ENCODE results near the gene TBC1D8.

Gene TBC1D8

DNA sequence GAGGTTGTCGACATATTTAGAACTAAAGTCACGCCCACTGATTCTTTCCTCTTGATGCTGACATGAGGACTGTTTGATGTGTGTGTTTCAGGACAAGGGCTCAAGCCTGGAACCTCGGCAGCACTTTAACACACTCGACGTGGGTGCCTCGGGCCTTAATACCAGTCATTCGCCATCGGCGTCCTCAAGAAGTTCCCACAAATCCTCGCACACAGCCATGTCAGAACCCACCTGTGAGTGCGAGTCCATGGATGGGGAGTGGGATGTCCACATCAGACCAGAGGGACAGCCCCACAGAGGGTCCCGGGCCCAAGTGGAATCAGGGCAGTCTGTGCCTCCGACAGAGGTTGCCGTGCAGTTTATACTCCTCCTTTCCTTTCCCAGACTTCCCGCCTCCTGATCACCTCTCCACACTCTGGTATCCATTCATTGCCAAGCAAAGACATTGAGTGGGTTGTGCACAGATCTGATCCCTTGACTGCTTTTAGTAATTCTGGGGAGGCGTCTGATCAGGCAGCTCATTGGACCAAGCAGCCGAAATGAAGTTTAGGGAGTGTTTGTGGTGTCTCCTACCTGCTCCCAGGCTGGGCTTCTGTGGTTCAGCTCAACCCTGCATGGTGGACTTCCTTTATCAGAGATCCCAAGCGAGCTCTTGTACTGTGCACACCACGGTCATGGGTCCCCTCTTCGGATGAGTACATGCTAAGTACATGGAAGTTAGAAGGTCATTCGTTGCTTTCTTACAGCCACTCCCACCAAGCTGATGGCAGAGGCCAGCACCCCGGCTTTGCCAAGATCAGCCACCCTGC lies 176.3 kb downstream of the TBC1D8 start:
- Histone ChIP-seq H3K27me3 (ENCODE audit: control insufficient read depth, insufficient read depth, low read length) (no peaks in the 10 kb centered on the region), H3K36me3 (ENCODE audit: control insufficient read depth, insufficient read depth, low read length) (no peaks in the 10 kb centered on the region), H3K27ac (ENCODE audit: low read depth, low read length) (no peak overlapping the region), H3K9ac (ENCODE audit: low read length) (no peak overlapping the region), H3K9me3 (ENCODE audit: control insufficient read depth, insufficient read depth, low read depth, low read length) (no peaks in the 10 kb centered on the region), H3K4me3 (ENCODE audit: low read depth, low read length) (no peak overlapping the region), H3K4me1 (ENCODE audit: control insufficient read depth, insufficient read depth, low read length) (no peaks in the 10 kb centered on the region; the same call in 1 of the 2 replicates)

DNA sequence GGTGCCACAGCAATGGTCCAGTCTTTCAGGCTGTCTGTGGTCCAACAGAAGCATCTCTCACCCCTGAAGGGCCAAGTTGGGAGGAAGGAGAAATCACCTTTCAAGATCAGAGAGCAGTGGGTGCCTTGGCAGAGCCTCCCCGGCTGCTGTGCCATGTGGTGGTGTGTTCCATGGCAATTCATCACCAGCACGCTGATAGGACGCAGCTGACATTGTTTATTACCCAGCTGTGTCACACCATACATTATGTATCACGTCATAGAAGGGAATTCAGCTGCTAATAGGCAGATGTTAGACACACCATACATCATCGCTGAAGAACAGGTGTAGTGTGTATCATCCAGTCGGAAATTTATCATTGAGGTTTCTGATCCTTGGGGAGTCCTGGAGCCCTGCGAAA lies 178.7 kb downstream of the TBC1D8 start:
- Histone ChIP-seq H3K4me1 (ENCODE audit: control insufficient read depth, insufficient read depth, low read length) (no peaks in the 10 kb centered on the region; the same call in 1 of the 2 replicates), H3K9me3 (ENCODE audit: control insufficient read depth, insufficient read depth, low read depth, low read length) (no peaks in the 10 kb centered on the region), H3K4me3 (ENCODE audit: low read depth, low read length) (no peak overlapping the region), H3K27me3 (ENCODE audit: control insufficient read depth, insufficient read depth, low read length) (no peaks in the 10 kb centered on the region), H3K36me3 (ENCODE audit: control insufficient read depth, insufficient read depth, low read length) (no peaks in the 10 kb centered on the region), H3K27ac (ENCODE audit: low read depth, low read length) (no peak overlapping the region), H3K9ac (ENCODE audit: low read length) (no peak overlapping the region)

DNA sequence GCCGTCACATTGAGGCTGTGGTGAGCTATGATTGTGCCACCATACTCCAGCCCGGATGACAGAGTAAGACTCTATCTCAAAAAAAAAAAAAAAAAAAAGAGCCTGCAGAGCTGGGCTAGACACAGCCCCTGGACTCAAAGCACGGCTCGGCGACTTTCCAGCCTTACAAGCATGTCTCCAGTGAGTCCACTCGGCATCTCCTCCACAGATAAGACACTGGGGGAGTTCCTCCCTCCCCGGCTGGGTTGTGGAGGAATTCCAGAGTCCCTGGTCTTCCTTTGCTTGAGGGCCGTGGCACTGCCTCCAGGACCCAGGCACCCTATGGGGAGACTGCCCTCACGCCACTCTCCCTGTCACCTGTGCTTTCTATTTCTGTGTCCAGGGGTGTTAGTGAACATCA lies 180.0 kb downstream of the TBC1D8 start:
- no peak overlapping the region for H3K4me3 ChIP-seq (ENCODE audit: low read depth, low read length)
- no peak overlapping the region for H3K27ac ChIP-seq (ENCODE audit: low read depth, low read length)
- H3K9me3 ChIP-seq (ENCODE audit: control insufficient read depth, insufficient read depth, low read depth, low read length), result no peaks in the 10 kb centered on the region
- no peaks in the 10 kb centered on the region for H3K27me3 ChIP-seq (ENCODE audit: control insufficient read depth, insufficient read depth, low read length)
- H3K4me1 ChIP-seq (ENCODE audit: control insufficient read depth, insufficient read depth, low read length), result no peaks in the 10 kb centered on the region
- no peaks in the 10 kb centered on the region for H3K36me3 ChIP-seq (ENCODE audit: control insufficient read depth, insufficient read depth, low read length)
- no peak overlapping the region for H3K9ac ChIP-seq (ENCODE audit: low read length)

DNA sequence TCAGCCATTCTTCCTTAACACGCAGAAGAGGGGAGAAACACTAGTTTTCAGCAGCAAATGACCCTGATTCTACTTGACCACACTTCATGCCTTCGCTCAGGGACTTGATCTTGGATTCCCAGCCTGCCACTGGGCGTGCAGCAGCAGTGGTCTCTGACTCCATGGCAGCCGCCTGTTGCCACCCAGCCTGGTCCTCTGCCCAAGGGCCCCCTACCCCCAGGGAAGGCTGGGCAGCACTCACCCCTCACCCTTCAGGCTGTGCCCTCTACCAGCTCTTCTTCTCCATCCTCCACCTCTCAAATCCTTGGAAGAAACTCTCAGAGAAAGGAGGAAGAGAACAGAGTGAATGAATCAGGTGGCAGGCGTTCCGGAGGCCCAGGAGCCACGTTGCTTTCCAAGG lies 181.2 kb downstream of the TBC1D8 start:
- Histone ChIP-seq H3K4me1 (ENCODE audit: control insufficient read depth, insufficient read depth, low read length) (no peaks in the 10 kb centered on the region), H3K9ac (ENCODE audit: low read length) (no peak overlapping the region), H3K27me3 (ENCODE audit: control insufficient read depth, insufficient read depth, low read length) (no peaks in the 10 kb centered on the region), H3K9me3 (ENCODE audit: control insufficient read depth, insufficient read depth, low read depth, low read length) (no peaks in the 10 kb centered on the region), H3K4me3 (ENCODE audit: low read depth, low read length) (no peak overlapping the region), H3K27ac (ENCODE audit: low read depth, low read length) (no peak overlapping the region), H3K36me3 (ENCODE audit: control insufficient read depth, insufficient read depth, low read length) (no peaks in the 10 kb centered on the region)

DNA sequence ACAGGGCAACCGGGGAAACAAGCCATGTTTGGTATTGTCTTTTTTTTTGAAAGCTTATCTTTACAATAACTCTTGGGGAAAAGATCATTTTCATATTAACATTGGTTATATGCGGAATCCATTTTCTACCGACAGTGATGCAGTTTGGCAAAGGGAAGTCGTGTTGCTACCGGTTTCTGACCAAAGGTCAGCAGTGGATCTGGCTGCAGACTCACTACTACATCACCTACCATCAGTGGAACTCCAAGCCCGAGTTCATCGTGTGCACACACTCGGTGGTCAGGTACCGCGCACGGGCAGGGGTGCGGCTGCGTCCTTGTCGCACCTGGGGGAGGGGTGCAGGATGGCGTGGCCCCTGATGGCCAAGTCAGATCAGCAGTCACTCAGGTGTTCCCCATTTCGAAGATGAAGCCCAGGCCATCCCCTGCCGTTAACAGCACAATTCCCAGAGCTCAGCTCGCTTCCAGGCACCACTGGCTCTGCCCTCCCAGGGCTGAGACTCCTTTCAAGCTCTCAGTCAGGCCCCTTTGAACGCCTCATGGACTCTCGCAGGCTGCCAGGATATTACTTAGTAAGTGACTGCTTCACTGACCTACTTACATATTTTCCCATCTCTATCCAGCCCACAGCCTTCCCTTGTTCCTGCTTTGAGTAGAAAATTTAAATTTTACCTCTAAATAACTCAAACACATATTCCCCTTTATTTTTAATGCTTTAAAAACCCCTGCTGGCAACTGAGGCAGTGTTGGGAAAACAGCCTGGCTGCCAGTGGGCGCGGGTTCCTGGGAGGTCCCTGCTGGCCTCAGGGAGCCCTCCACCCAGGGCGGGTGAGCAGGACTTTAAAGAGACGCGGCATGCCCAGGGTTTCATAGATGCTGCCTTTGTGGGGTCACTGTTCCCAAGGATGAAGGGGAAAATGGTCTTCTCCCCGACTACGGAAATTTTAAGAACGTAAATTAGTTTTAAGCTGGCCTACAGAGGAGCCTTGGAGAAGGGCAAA lies 182.7 kb downstream of the TBC1D8 start:
- no peaks in the 10 kb centered on the region for H3K36me3 ChIP-seq (ENCODE audit: control insufficient read depth, insufficient read depth, low read length)

DNA sequence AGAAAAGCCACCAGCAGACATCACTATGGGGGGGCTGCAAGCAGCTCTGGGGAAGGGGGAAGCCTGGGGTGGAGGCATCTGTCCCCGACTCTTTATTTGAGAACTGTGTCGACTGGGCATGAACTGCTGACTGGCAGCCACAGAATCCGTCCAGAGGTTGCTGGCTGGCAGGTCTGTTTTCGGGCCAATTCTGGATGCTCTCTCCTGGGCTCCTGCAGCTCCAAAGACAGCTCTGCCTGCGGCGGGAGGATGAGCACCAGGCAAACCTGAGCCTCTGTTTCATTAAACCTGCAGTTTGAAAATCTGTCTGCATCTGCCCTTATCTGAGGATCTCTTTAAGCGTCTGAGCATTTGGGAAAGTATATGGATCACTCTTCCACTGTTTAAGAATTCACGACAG lies 183.5 kb downstream of the TBC1D8 start:
- no peaks in the 10 kb centered on the region for H3K36me3 ChIP-seq (ENCODE audit: control insufficient read depth, insufficient read depth, low read length)
- H3K9me3 ChIP-seq (ENCODE audit: control insufficient read depth, insufficient read depth, low read depth, low read length), result no peaks in the 10 kb centered on the region
- no peaks in the 10 kb centered on the region for H3K4me1 ChIP-seq (ENCODE audit: control insufficient read depth, insufficient read depth, low read length)
- no peak overlapping the region for H3K9ac ChIP-seq (ENCODE audit: low read length)
- H3K27me3 ChIP-seq (ENCODE audit: control insufficient read depth, insufficient read depth, low read length), result no peaks in the 10 kb centered on the region
- H3K4me3 ChIP-seq (ENCODE audit: low read depth, low read length), result no peak overlapping the region
- no peak overlapping the region for H3K27ac ChIP-seq (ENCODE audit: low read depth, low read length)

More for the DNA sequence above, 182.7 kb downstream of the TBC1D8 start:
- Histone ChIP-seq H3K4me1 (ENCODE audit: control insufficient read depth, insufficient read depth, low read length) (no peaks in the 10 kb centered on the region), H3K27ac (ENCODE audit: low read depth, low read length) (no peak overlapping the region), H3K4me3 (ENCODE audit: low read depth, low read length) (no peak overlapping the region), H3K9ac (ENCODE audit: low read length) (no peak overlapping the region), H3K27me3 (ENCODE audit: control insufficient read depth, insufficient read depth, low read length) (no peaks in the 10 kb centered on the region), H3K9me3 (ENCODE audit: control insufficient read depth, insufficient read depth, low read depth, low read length) (no peaks in the 10 kb centered on the region)

DNA sequence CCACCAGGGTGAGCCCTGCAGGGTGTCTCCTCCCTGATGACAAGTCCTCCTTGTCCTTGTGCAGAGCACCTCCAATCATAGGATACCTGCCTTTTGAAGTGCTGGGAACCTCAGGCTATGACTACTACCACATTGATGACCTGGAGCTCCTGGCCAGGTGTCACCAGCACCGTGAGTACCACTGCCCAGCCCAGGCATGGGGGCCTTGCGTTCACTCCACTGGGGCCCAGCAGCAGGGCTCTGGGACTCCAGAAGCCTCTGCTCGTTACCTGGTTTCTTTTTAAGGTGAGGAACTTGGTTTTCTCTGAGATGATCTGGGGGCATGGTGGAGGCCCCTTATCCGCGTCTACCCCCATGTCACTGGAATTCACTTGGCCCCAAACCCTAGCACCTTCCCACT lies 185.6 kb downstream of the TBC1D8 start:
- Histone ChIP-seq H3K27ac (ENCODE audit: low read depth, low read length) (no peak overlapping the region), H3K27me3 (ENCODE audit: control insufficient read depth, insufficient read depth, low read length) (no peaks in the 10 kb centered on the region), H3K4me1 (ENCODE audit: control insufficient read depth, insufficient read depth, low read length) (0 out of 2 replicates have a peak, but pooled peaks cover under 1% of the 10 kb centered on the region), H3K4me3 (ENCODE audit: low read depth, low read length) (no peak overlapping the region), H3K9ac (ENCODE audit: low read length) (no peak overlapping the region), H3K9me3 (ENCODE audit: control insufficient read depth, insufficient read depth, low read depth, low read length) (no peaks in the 10 kb centered on the region), H3K36me3 (ENCODE audit: control insufficient read depth, insufficient read depth, low read length) (no peaks in the 10 kb centered on the region)

DNA sequence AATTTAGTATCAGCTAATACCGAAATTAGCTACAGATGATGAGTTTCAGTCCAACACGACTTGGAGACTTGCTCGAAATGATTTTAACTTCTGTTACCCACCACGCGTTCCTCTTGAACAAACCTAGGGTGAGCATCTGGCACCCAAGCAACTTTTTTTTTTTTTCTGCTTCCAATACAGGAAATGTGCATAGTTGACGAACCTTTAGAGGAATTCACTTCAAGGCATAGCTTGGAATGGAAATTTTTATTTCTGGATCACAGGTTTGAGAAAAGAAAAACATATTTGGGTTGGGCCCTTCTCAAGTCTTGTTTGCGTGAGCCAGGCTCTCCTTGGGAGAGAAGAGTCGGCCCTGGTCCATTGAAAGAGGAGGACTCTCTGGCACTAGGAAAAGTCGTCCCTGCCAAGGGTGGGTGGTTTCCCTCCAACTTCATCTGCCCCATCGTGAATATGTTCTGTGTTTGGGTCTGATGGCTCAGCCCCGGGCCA lies 186.5 kb downstream of the TBC1D8 start:
- Histone ChIP-seq H3K9ac (ENCODE audit: low read length) (no peak overlapping the region), H3K36me3 (ENCODE audit: control insufficient read depth, insufficient read depth, low read length) (no peaks in the 10 kb centered on the region), H3K4me3 (ENCODE audit: low read depth, low read length) (no peak overlapping the region), H3K9me3 (ENCODE audit: control insufficient read depth, insufficient read depth, low read depth, low read length) (no peaks in the 10 kb centered on the region), H3K27me3 (ENCODE audit: control insufficient read depth, insufficient read depth, low read length) (no peaks in the 10 kb centered on the region), H3K4me1 (ENCODE audit: control insufficient read depth, insufficient read depth, low read length) (peaks cover 3% of the 10 kb centered on the region; the same call in 1 of the 2 replicates), H3K27ac (ENCODE audit: low read depth, low read length) (no peak overlapping the region)

DNA sequence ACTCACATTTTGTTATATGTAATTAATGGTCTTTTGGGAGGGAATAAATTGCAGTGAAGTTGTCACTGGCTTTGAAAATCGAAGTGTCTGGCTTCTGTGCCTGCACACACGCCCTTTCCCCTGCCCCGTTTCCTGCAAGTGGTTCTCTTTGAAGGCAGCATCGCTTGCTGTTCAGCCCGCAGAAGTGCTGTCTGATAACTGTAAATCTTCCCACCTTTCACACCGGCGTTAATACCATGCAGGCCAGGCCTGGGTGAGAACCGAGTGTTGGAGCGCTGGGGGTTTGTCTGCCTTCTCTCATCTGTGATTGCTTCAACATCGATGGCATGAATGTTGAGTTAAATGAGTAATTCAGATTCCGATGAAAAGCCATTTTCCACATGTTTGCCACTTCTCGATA lies 187.0 kb downstream of the TBC1D8 start:
- Histone ChIP-seq H3K27me3 (ENCODE audit: control insufficient read depth, insufficient read depth, low read length) (no peaks in the 10 kb centered on the region), H3K9me3 (ENCODE audit: control insufficient read depth, insufficient read depth, low read depth, low read length) (no peaks in the 10 kb centered on the region), H3K27ac (ENCODE audit: low read depth, low read length) (no peak overlapping the region), H3K36me3 (ENCODE audit: control insufficient read depth, insufficient read depth, low read length) (no peaks in the 10 kb centered on the region), H3K9ac (ENCODE audit: low read length) (no peak overlapping the region), H3K4me3 (ENCODE audit: low read depth, low read length) (no peak overlapping the region), H3K4me1 (ENCODE audit: control insufficient read depth, insufficient read depth, low read length) (peaks cover 3% of the 10 kb centered on the region; the same call in 1 of the 2 replicates)

DNA sequence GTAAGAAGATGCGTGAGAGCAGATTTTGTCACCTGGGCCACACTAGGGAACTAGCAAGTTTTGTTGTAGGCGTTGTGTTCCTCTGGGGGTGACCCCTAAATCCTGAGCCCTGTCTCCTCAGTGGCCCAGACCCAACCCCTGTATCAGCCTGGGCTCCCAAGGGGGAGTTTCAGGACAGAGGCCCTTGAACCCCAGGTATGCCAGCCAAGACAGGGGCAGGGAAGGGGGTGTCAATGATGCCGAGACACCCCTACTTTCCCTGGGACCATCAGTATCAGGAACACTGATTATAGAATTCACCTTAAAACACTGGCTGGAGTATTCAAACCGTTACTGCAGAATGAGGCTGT lies 188.2 kb downstream of the TBC1D8 start:
- Histone ChIP-seq H3K9me3 (ENCODE audit: control insufficient read depth, insufficient read depth, low read depth, low read length) (no peaks in the 10 kb centered on the region), H3K9ac (ENCODE audit: low read length) (no peak overlapping the region), H3K27me3 (ENCODE audit: control insufficient read depth, insufficient read depth, low read length) (no peaks in the 10 kb centered on the region), H3K27ac (ENCODE audit: low read depth, low read length) (no peak overlapping the region), H3K4me3 (ENCODE audit: low read depth, low read length) (no peak overlapping the region), H3K4me1 (ENCODE audit: control insufficient read depth, insufficient read depth, low read length) (peaks cover 3% of the 10 kb centered on the region; the same call in 1 of the 2 replicates), H3K36me3 (ENCODE audit: control insufficient read depth, insufficient read depth, low read length) (no peaks in the 10 kb centered on the region)

Measured in HUES6 (cell line).